Mammary epithelial cell (primary cell): ENCODE results near the gene ARHGEF19.

ENCODE experiments used
- CTCF ChIP-seq, 2 donors: IDR thresholded peaks in 1 of 2; conservative IDR thresholded peaks in 1 of 2; 2 replicates each; pipeline ENCODE4 v1.5.1; 2011 to 2012; ENCODE audit warnings: inconsistent platforms in 2 of 2, low read length in 2 of 2, mild to moderate bottlenecking in 2 of 2, control low read depth in 1 of 2, low read depth in 1 of 2; ENCODE audit not compliant: insufficient read depth in 1 of 2; ENCODE audit errors: extremely low read depth in 1 of 2
- EZH2 ChIP-seq: IDR thresholded peaks from 2 replicates; pipeline ENCODE4 v1.6.1; 2012; ENCODE audit warnings: low read length, inconsistent platforms, borderline replicate concordance

- TF ChIP-seq CTCF (conservative IDR thresholded peaks at IDR 0.05 in 1 of 2, IDR thresholded peaks at IDR 0.05 in 1 of 2; ENCODE audit: extremely low read depth in 1 of 2, insufficient read depth in 1 of 2, low read depth in 1 of 2, low read length in 2 of 2) (peak; percentile 28 to 42), EZH2 (no peak)
Measured at GRCh38 chr1:16235944-16236510, 23.6 kb upstream of the ARHGEF19 start.
